GM20000 (cell line): ENCODE measurements around the gene SHD.

Experiments
- DNase-seq: peaks from one replicate; pipeline ENCODE4 v3.0.0; 2012; ENCODE audit warnings: low spot score
- CTCF ChIP-seq: IDR thresholded peaks from 2 replicates; pipeline ENCODE4 v1.5.1; 2012; ENCODE audit warnings: mild to moderate bottlenecking, control low read depth; ENCODE audit errors: extremely low read depth, missing control alignments

The SHD gene

GRCh38 chr19:4305659-4306058, 26.6 kb downstream of the SHD start:
- TF ChIP-seq CTCF: no peak
- no peak for DNase-seq

GRCh38 chr19:4310247-4311121, 31.4 kb downstream of the SHD start:
- no peak for TF ChIP-seq CTCF
- no peak for DNase-seq

GRCh38 chr19:4313847-4314490, 34.9 kb downstream of the SHD start:
- no peak for TF ChIP-seq CTCF
- no peak for DNase-seq

- TF ChIP-seq CTCF: no peak
- no peak for DNase-seq
Measured at GRCh38 chr19:4316956-4317355, 37.9 kb downstream of the SHD start.

GRCh38 chr19:4318460-4318859, 39.4 kb downstream of the SHD start:
- DNase-seq: no peak
- TF ChIP-seq CTCF: no peak

GRCh38 chr19:4319067-4319718, 40.1 kb downstream of the SHD start:
- no peak for DNase-seq
- no peak for TF ChIP-seq CTCF

GRCh38 chr19:4320419-4320818, 41.4 kb downstream of the SHD start:
- no peak for TF ChIP-seq CTCF
- no peak for DNase-seq
